Measurements from ENCODE around the gene B4GALT4.
"Not testable (repeated sequence)": the region's sequence is repeated elsewhere in the genome, so short reads cannot be mapped to it uniquely, and the experiment has no call there.

The B4GALT4 gene, protein sequence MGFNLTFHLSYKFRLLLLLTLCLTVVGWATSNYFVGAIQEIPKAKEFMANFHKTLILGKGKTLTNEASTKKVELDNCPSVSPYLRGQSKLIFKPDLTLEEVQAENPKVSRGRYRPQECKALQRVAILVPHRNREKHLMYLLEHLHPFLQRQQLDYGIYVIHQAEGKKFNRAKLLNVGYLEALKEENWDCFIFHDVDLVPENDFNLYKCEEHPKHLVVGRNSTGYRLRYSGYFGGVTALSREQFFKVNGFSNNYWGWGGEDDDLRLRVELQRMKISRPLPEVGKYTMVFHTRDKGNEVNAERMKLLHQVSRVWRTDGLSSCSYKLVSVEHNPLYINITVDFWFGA

DNA sequence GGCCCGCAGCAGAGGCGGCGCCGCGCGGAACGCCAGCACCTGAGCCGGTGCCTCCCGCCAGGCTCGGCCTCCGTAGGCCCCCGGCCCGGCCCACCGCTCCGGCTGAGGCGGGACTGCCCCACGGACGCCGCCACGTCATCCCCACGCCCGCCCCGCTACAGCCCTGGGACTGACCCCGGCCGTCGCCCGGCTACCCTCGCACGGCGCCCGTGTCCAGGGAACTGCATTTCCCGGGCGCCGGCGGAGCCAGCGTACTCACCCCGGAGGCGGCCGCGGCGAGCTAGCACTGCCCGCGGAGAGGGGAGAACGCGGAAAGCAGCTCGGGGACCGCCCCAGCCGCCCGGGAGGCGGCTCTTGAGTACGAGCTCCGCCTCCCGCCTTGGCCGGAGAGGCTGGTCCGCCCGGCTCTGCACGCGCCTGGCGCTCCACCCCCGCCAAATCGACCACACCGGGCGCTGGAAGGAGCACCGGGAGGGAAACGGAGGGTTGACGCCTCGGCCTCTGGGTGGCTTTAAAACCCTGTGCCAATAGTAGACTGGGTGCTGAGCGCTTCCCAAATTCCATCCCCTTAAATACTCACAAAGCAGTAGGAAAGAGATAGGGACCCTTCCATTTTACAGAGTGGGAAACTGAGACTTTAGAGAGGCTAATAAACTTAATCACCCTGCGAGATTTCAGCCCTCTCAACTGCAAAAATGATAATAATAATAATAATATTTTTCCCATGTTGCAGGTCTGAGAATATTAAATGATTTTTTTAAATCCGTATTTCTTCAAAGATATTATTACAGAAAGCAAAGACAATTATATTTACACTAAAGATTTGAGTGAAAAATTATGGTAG, at the start of gene B4GALT4:
TSS of gene B4GALT4 (minus strand) at position 288 of the 844 bp plus-strand sequence. CDS start 10,779 bp downstream, outside the sequence.
- peak; percentile 91 for DNase-seq

DNA sequence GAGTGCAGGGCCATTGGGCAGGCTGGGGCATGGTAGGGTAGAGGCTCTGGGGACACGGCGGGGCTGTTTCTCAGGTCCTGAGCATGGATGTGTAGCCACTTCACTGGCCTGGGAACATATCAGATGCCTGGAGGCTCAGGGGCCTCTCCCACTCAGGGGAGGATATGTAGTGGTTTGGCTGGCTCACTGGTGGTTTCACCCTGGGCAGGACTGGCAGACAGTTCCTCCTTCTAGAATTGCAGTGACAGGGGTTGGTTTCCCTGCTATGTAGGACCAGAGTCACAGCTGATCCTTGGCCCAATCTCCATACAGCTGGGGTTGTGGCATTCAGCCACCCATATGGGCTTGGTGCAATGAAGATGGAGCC, 48.7 kb upstream of the B4GALT4 start:
- no peak for DNase-seq

DNA sequence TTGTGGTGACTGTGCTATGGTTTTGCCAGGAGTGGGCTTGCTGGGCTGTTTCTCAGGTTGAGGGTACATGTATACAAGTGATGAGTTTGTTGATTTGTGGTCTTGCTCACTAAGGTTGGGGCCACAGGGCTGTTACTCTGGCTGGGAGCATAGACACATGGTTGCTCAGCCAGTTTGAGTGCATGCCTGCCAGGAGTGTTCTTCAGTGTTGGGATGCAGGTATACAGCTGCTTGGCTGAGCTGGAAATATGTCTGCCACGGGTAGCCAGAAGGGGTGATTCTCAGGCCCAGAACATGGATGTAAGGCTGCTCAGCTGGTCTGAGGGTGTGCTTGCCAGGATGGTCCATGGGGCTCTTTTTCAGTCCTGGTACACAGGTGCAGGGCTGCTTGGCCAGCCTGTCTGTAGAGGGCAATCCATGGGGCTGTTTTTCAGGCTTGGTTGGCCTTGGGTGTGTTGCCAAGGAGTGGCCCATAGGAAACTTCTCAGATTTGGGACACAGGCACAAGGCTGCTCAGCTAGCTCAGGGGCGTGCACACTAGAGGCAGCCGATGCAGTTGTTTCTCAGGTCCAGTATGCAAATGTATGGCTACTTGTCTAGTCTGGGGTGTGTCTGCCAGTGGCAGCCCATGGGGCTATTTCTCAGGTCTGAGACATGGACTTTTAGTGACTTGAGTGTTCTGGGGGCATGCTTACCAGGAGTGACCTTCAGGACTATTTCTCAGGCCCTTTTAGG, 48.2 kb upstream of the B4GALT4 start:
- no peak for DNase-seq

DNA sequence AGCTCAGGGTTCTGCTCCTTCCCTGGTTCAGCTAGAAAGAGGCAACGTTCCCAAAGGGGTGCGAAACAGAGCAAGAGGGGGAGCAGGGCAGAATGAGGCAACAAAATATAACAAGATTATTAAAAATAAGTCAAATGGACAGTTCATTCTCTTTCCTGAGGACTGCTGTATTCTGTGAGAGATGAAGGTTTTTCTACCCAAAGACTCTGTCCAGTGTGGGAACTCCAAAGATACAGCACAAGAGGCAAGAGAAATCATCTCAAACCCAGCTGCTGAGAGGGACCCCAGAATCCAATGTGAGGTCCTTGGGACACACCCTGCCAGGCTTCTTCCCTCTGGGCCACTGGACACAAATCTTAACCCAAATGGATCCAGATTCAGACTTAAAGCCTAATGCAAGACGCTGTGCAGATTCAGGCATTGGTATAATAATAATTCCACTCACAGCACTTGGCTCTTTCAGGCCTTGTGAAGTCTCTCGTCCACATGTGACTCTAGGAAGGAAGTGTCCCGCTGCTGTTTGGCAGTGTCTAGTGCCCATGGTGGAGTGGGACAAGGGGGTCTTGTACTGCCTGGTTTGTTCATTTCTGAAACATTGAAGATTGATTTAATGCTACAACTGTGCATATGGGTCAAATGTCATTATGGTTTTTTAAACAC, 39.0 kb upstream of the B4GALT4 start:
- DNase-seq, result no peak

DNA sequence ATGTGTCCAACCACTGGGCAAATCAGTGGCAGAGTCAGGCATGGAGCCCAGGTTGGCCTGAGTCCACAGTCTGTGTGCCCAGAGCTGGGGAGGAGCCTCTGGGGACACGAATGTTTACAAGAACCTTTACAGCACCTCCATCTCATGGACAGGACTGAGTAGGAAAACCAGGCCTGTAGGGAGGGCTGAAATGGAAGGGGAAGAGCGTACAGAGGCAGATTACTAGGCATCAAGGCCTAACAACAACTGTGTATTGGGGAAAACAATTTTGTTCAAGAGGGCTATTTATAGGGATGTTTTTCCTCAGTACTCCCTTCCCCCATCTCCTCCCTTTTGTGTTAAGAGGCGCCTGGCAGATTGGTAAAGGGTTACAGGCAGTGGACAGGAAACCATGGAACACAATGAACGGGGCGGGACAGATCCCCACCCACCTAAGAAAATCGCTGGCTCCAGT, 38.5 kb upstream of the B4GALT4 start:
- DNase-seq, result no peak

DNA sequence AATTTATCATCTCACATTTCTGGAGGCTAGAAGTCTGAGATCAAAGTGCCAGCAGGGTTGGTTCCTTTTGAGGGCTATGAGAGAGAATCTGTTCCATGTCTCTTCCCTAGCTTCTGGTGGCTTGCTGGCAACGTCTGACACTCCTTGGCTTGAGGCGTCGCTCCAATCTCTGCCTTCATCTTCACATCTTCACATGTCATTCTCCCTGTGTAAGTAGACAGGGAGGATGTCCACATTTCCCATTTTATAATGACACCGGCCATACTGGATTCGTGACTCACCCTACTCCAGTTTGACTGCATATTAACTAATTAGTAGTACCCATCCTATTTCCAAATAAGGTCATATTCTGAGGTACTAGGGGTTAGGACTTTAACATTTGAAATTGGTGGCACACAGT, 36.0 kb upstream of the B4GALT4 start:
- DNase-seq, result no peak

DNA sequence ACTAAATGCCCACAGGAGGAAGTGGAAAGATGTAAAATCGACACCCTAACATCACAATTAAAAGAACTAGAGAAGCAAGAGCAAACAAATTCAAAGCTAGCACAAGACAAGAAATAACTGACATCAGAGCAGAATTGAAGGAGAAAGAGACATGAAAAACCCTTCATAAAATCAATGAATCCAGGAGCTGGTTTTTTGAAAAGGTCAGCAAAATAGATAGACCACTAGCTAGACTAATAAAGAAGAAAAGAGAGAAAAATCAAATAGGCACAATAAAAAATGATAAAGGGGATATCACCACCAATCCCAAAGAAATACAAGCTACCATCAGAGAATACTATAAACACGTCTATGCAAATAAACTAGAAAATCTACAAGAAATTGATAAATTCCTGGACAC, 29.5 kb upstream of the B4GALT4 start:
- DNase-seq, result not testable (repeated sequence)

DNA sequence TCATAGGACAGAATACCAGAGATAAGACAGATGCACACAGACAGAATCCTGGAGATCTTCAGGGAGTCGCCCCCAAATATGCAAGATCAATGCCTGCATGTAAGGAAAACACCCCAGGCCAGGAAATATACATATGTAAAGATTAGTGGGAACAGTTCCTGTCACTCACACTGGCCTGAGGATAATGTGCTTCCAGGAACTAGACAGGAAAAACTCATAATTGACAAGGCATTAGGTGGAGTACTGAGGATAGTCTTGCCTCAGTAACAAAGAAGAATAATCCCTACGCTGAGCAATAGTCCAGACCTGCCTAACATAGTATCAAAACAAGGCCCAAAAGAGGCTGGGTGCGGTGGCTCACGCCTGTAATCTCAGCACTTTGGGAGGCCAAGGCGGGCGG, 20.4 kb upstream of the B4GALT4 start:
- no peak for DNase-seq

DNA sequence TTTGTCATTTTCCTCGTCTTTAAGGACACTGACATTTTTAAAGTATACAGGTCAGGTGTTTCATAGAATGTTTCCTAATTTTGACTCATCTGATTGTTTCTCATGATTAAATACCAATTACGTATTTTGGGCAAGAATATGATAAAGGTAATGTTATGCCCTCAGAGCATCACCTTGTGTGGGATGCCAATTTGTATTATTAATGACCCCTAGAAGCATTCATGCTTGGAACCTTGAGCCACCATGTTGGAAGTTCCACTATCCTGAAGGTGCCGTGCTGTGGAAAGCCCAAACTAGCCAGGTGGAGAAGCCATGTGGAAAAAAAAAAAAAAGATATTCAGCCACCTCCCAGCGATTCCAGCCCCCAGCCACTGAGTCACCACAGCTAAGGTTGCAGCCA, 19.1 kb upstream of the B4GALT4 start:
- no peak for DNase-seq

DNA sequence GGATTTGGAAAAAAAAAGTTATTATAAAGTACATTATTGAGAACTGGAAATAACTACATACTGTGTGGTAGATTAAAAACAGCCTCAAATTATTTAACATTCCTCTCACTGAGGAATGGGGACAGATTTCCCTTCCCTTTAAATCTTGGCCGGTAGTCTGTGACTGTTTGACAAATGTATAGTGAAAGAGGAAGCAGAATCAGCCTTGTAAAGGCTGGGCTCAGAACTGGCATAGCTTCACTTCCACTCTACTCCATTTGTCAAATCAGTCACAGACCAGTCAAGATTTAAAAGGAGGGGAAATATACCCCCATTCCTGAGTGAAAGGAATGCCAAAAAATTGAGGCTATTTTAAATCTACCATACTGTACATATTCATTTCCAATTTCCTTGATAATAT, 18.2 kb upstream of the B4GALT4 start:
- DNase-seq, result no peak

DNA sequence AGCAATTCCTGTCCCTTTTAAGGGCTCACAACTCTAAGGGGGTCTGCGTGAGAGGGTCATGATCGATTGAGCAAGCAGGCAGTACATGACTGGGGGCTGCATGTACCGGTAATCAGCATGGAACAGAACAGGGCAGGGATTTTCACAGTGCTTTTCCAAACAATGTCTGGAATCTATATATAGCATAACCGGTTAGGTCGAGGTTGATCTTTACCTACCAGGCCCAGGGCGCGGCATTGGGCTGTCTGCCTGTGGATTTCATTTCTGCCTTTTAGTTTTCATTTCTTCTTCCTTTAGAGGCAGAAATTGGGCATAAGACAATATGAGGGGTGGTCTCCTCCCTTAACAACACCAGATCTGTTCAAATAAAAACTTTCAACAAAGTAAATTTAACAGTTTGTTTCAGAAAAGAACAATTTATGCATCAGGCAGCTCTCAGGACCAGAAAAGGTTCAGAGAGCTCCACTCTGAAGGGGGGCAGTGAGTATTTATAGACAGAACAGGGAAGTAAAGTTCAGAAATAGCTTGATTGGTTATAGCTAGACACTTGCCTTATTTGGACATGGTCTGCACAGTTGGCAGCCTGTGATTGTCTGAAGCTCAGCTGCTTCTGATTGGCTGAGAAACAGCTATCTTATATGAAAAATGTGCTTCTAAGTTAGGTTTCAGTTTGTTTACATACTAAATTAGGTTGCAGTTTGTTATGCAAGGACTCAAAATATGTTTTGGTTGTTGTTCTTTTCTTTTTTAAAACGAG, 17.2 kb upstream of the B4GALT4 start:
- no peak for DNase-seq

DNA sequence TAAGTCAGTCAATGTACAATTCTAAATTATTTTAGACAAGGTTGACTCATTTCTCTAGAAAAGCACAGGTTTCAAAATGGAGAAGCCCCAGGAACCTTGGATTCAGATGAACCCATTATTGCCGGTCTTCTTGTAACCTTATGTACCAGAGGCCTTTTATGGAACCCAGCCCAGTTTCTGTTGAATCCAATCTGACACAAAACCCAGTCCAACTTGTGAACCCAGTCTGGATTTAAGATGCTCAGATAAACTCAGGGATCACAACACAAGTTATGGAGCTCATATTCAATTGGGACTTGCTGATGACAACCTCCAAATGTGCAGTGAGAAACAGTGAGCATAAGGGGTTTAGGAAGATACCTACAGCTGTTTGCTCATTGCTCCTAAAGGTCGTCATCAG, 16.4 kb upstream of the B4GALT4 start:
- DNase-seq, result no peak

DNA sequence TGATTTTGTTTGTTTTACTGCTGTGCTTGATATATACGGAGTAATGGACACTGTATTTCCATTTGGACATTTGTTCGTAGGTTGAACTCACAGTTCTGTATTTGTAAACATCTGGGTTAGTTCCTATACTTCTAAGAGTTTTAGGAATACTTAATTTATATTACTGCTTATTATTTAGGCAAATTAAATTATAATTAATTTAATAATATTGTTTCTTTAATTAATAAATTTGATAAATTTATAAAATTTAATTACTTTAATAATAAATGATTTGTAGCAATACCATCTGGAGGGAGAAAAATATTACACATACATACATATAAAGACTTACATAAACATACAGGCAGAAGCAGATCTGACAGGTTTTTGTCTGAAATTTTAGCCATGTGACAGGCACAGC, 14.5 kb upstream of the B4GALT4 start:
- DNase-seq, result no peak

DNA sequence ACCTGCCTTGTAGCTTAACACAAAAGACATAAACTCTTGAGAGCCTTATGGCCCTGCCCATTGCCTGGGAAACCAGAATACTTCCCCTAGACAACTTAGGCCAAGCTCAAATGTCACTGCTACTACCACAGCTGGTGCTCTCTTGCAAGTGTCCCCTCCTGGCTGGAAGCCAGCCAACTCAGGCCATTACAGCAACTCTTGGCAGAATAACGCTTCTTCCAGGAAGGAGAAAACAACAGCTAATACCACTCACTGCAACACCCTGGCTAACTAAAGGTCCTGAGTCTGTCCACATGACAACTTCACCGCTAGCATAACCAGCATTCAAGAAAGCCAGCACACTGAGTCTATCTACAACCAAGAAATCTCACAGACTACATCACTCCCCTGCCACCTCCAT, 5.1 kb upstream of the B4GALT4 start:
- DNase-seq, result no peak

DNA sequence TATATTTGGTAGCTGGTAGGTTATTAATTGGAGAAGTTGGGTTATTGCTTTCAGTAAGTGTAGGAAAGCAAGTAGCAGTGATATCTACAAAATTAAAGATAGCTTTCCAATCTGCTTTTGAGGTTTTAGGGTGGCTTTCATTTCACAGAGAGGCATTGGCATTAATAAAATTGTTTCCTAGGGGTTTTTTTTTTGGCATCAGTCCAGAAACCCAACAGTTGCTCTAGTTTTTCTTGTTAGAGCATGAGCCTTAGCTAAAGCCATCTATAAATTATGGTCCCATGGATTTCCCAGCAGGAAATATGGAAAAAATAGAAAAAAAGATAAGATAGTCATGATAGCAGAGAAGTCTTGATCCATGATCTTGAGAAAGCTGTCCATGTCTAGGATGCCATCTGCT, 3.0 kb upstream of the B4GALT4 start:
- no peak for DNase-seq

DNA sequence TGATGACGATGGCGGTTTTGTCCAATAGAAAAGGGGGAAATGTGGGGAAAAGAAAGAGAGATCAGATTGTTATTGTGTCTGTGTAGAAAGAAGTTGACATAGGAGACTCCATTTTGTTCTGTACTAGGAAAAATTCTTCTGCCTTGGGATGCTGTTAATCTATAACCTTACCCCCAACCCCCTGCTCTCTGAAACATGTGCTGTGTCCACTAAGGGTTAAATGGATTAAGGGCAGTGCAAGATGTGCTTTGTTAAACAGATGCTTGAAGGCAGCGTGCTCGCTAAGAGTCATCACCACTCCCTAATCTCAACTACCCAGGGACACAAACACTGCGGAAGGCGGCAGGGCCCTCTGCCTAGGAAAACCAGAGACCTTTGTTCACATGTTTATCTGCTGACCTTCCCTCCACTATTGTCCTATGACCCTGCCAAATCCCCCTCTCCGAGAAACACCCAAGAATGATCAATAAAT, 2.4 kb upstream of the B4GALT4 start:
- not testable (repeated sequence) for DNase-seq

DNA sequence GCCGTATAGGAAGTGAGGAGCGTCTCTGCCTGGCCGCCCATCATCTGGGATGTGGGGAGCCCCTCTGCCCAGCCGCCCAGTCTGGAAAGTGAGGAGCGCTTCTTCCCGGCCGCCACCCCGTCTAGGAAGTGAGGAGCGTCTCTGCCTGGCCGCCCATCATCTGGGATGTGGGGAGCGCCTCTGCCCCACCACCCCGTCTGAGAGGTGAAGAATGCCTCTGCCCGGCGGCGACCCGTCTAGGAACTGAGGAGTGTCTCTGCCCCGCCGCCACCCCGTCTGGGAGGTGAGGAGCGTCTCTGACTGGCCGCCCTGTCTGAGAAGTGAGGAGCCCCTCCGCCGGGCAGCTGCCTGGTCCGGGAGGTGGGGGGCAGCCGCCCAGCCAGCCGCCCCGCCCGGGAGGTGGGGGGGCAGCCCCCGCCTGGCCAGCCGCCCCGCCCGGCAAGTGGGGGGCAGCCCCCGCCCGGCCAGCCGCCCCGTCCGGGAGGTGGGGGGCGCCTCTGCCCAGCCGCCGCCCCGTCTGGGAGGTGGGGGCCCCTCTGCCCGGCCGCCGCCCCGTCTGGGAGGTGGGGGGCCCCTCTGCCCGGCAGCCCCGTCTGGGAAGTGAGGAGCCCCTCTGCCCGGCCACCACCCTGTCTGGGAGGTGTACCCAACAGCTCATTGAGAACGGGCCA, 1.8 kb upstream of the B4GALT4 start:
- DNase-seq, result not testable (repeated sequence)

DNA sequence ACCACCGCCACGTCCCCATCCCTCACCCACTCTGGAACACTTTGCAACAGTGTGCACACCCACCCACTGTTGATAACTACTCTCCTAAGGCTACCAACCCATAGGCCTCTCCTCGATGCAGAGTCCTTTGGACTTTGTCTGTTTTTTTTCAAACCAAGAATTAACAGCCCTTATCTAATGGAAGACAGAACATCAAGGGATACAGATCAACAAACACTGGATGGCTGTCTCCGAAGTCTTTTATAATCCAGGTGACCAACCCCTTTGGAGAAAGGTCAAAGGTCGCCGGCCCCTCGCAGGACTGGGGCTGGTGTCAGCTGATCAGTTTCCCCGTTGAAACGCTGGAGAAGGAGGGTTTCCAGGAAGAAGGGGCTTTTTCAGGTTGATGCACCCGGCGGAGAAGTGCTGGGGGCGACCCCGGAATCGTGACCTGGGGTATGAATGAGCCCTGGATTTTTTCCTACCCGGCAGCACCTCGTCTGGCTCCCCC, 532 bp downstream of the B4GALT4 start:
- DNase-seq, result no peak

DNA sequence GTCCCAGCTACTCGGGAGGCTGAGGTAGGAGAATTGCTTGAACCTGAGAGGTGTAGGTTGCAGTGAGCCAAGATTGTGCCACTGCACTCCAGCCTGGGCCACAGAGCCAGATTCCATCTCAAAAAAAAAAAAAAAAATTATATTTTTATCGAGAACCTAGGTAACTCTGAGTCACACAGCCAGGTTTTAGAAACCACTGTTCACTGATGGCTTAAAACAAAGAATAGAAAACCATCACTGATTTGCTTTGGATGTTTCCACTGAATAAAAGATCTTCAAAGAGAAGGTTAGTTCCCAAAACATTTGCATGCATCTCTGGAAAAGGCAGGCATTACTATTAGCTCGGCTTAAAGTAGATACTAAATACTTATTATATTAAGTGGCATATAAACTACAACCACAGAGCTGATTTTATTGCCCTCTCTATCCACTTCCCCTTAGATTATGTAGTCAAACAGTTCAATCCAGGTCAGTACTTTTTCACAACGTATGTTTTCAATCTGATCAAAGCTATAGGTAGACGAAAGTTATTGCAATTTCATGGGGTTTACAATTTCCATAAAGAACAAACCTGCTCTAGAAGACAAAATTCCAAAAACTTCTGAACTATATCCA, 1.4 kb downstream of the B4GALT4 start:
- peak; percentile 4 for DNase-seq

DNA sequence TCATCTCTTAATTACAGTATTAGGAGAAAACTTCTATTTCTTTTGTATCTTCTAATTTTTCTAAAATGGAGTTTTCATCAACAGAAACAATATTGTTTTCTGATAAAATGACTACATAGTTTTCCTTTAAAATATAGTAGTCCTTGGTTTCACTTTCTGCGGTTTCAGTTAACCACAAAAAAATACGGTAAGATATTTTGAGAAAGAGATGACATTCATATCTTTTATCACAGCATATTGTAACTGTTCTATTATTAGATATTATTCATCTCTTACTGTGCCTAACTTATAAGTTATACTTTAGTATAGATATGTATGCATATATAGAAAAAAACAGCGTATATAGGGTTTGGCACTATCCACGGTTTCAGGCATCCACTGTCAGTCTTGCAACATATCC, 2.3 kb downstream of the B4GALT4 start:
- DNase-seq, result no peak

DNA sequence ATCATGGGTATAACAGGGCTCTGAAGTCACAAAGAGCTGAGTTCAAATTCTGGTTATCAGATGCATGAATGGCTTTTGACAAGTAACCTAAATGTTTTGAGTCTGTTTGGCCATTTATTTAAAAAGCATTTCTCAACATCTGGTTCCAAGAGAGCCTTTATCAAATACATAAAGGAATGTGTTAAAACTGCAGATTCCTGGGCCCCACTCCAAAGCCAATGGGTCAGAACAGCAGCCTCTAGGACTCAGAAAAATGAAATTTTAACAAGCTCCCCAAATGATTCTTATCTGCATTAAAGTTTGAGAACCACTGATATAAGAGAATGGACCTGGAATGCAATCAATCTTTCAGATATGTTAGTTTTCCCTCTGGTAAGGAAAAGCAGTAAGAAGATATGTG, 3.4 kb downstream of the B4GALT4 start:
- no peak for DNase-seq
